Skin epidermis (tissue), 12 donors: Measurements from ENCODE around the gene TSPAN3.

Experiments used
- H3K27ac ChIP-seq, 21 experiments: fragments of 200-600 bp; sonication (generic) in 11 of 21; one replicate each; pipeline ENCODE4 v1.5.0; 2020; ENCODE audit warnings: mild to moderate bottlenecking in 3 of 21, inconsistent platforms in 2 of 21, moderate library complexity in 2 of 21
- H3K4me3 ChIP-seq, 7 experiments: fragments of 200-600 bp; sonication (generic) in 2 of 7; one replicate each; pipeline ENCODE4 v1.5.0; 2020; ENCODE audit warnings: inconsistent platforms in 2 of 7, mild to moderate bottlenecking in 2 of 7, moderate library complexity in 1 of 7

The TSPAN3 gene

GRCh38 chr15:77027111-77027696 is 43.7 kb downstream of the TSPAN3 start:
- no peak overlapping the region for H3K27ac ChIP-seq
- H3K4me3 ChIP-seq = no peak overlapping the region

- H3K4me3 ChIP-seq = no peak overlapping the region
- H3K27ac ChIP-seq = no peak overlapping the region
These were observed 44.3 kb downstream of the TSPAN3 start for GRCh38 chr15:77026501-77027110.

GRCh38 chr15:77025941-77026411 is 44.9 kb downstream of the TSPAN3 start:
- Histone ChIP-seq H3K27ac (no peak overlapping the region), H3K4me3 (no peak overlapping the region)

- no peak overlapping the region for H3K27ac ChIP-seq
- H3K4me3 ChIP-seq = no peak overlapping the region
These were observed 45.6 kb downstream of the TSPAN3 start for GRCh38 chr15:77025083-77025901.

GRCh38 chr15:77024273-77025082 is 46.4 kb downstream of the TSPAN3 start:
- H3K27ac ChIP-seq = peak overlapping the region in 1 of 21 experiments; percentile 57
- no peak overlapping the region for H3K4me3 ChIP-seq

- peak overlapping the region in 1 of 21 experiments; percentile 57 for H3K27ac ChIP-seq
These were observed 47.2 kb downstream of the TSPAN3 start for GRCh38 chr15:77023576-77024272.

GRCh38 chr15:77022646-77023575 is 48.0 kb downstream of the TSPAN3 start:
- Histone ChIP-seq H3K4me3 (no peak overlapping the region), H3K27ac (peak overlapping the region in 13 of 21 experiments; percentile 4 to 78 (median 52))

More at GRCh38 chr15:77023576-77024272, 47.2 kb downstream of the TSPAN3 start:
- H3K4me3 ChIP-seq = no peak overlapping the region

- H3K27ac ChIP-seq = peak overlapping the region in 13 of 21 experiments; percentile 3 to 78 (median 42)
- no peak overlapping the region for H3K4me3 ChIP-seq
These were observed 49.0 kb downstream of the TSPAN3 start for GRCh38 chr15:77021803-77022381.

- Histone ChIP-seq H3K27ac (peak overlapping the region in 4 of 21 experiments; percentile 8 to 63 (median 56)), H3K4me3 (no peak overlapping the region)
These were observed 49.8 kb downstream of the TSPAN3 start for GRCh38 chr15:77021088-77021481.

- Histone ChIP-seq H3K4me3 (no peak overlapping the region), H3K27ac (peak overlapping the region in 4 of 21 experiments; percentile 8 to 63 (median 36))
These were observed 50.4 kb downstream of the TSPAN3 start for GRCh38 chr15:77020348-77021087.

- Histone ChIP-seq H3K4me3 (no peak overlapping the region), H3K27ac (peak overlapping the region in 9 of 21 experiments; percentile 3 to 69 (median 29))
These were observed 51.2 kb downstream of the TSPAN3 start for GRCh38 chr15:77019521-77020331.

- no peak overlapping the region for H3K4me3 ChIP-seq
- H3K27ac ChIP-seq = peak overlapping the region in 6 of 21 experiments; percentile 5 to 69 (median 52)
These were observed 52.0 kb downstream of the TSPAN3 start for GRCh38 chr15:77018796-77019505.

- peak overlapping the region in 3 of 21 experiments; percentile 19 to 63 (median 57) for H3K27ac ChIP-seq
These were observed 52.9 kb downstream of the TSPAN3 start for GRCh38 chr15:77017761-77018720.

GRCh38 chr15:77017091-77017660 is 53.7 kb downstream of the TSPAN3 start:
- Histone ChIP-seq H3K4me3 (no peak overlapping the region), H3K27ac (peak overlapping the region in 3 of 21 experiments; percentile 19 to 58 (median 25))

More at GRCh38 chr15:77017761-77018720, 52.9 kb downstream of the TSPAN3 start:
- H3K4me3 ChIP-seq = no peak overlapping the region
